GM18867 (cell line): ENCODE results near the gene MIX23.

ENCODE experiments used
- ATAC-seq: cut with Tn5 transposase; IDR thresholded peaks from one replicate; pipeline ENCODE4 v1.9.1; 2021; ENCODE audit warnings: mild to moderate bottlenecking, moderate library complexity; ENCODE audit not compliant: unreplicated experiment

MIX23 gene

DNA sequence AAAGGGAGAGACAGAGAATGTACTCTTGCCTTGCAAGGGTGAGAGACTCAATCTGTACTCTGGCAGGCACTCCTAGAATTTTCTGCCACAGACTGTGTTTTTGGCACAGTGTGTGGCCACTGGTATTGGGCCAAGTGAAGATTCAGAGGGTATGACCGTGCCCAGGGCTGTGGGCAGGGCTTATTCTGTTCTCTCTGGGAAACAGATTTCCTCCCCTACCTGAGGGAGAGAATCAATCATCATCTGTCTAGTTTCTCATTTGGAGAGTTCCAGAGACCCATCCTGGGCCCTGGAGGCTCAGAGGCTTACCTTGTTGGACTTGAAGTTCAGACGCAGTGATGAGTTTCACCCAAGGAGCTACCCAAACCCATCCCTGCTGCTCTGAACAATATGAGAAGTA is 29.8 kb downstream of the MIX23 start:
- ATAC-seq: no peak

DNA sequence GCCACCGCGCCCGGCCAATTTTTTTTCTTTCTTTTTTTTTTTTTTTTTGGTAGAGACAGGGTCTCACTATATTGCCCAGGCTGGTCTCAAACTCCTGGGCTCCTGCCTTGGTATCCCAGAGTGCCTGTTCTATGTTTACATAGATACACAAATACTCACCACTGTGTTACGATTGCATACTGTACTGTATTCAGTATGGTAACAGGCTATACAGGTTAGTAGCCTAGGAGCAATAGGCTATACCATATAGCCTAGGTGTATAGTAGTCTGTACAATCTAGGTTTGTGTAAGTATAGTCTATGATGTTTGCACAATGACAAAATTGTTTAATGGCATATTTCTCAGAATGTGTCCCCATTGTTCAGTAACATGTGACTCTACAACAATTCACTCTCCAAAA is 31.4 kb downstream of the MIX23 start:
- no peak for ATAC-seq

DNA sequence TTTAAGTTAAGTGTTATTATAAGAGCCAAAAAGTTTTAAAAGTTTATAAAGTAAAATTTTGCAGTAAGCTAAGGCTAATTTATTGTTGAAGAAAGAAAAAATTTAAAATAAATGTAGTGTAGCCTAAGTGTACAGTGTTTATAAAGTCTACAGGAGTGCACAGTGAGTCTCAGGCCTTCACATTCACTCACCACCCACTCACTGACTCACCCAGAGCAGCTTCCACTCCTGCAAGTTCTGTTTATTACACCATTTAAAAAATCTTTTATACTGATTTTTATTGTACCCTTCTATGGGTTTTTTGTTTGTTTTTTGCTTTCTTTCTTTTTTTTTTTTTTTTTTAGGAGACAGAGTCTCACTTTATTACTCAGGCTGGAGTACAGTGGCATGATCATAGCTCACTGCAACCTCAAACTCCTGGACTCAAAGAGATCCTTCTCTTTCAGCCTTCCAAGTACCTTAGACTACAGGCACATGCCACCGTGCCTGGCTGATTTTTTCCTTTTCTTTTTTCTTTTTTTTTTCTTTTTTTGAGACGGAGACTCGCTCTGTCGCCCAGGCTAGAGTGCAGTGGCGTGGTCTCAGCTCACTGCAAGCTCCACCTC is 32.1 kb downstream of the MIX23 start:
- ATAC-seq: no peak

DNA sequence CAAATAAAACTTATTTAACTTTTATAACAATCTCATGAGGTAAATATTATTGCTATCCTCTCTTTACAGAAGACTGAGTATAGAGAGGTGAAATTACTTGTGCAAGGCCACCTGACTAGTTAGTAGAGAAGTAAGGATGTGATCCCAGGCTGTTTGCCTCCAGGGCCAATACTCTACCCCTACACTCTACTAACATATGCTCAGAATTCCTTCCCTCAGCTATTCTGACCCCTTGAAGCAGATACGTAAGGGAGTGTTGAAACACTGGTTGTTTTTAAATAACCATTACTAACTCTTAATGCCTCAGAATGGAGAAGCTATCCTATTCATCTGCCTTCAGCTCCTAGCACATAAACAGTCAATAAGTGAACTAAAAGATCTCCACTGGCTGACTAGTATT is 33.9 kb downstream of the MIX23 start:
- no peak for ATAC-seq

DNA sequence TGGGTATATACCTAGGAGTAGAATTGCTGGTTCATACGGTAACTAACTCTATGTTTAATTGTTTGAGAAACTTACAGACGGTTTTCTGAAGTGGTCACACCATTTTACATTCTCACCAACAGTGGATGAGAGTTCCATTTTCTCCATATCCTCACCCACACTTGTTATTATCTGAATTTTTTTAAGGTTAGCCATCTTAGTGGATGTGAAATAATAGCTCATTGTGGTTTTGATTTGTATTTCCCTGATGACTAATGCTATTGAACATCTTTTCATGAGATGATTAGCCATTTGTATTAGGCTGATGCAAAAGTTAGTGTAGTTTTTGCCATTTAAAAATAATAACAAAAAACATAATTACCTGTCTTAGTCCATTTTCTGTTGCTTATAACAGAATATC is 39.4 kb downstream of the MIX23 start:
- ATAC-seq: no peak

DNA sequence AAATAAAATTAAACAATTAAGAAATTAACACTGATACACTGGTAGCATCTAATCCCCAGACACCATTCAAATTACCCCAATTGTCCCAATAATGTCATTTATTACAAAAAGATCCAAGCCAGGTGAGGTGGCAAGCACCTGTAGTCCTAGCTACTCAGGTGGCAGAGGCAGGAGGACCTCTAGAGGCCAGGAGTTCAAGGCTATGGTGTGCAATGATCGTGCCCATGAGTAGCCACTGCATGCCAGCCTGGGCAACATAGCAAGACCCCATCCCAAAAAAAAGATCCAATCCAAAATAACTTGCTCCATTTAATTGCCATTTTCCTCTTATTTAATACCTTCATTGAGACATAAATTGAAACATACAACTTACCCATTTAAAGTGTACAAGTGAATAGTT is 40.2 kb downstream of the MIX23 start:
- ATAC-seq: no peak

DNA sequence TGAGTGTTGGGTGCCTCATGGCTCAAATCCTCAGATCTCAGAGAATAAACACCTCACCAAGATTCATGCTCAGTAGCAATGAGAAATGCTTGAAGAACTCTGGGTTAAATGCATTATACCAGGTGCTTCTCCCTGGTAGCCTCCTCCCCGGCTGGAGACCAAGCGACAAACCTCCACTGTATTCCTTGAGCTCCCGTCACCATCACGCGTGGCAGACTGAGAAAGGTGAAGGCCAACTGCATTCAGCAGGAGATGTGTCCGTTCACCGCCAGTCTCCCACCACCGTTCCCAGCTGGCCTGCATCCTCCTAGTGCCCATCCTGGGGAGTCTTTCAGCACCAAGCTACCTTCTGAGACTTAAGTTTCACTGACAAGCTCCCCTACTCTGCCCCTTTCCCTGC is 50.5 kb downstream of the MIX23 start:
- ATAC-seq: no peak

DNA sequence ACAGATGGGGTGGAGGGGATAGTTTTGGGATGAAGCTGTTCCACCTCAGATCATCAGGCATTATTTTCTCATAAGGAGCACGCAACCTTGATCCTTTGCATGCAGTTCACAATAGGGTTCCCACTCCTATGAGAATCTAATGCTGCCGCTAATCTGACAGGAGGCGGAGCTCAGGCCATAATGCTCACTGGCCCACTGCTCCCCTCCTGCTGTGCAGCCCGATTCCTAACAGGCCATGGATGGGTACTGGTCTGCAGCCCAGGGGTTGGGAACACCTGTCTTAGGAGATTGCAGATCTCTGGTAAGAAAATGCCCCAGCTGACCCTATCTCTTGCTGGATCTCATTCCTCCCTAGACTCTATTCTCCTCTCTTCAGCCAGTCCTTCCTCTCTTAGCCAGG is 51.1 kb downstream of the MIX23 start:
- ATAC-seq: no peak

DNA sequence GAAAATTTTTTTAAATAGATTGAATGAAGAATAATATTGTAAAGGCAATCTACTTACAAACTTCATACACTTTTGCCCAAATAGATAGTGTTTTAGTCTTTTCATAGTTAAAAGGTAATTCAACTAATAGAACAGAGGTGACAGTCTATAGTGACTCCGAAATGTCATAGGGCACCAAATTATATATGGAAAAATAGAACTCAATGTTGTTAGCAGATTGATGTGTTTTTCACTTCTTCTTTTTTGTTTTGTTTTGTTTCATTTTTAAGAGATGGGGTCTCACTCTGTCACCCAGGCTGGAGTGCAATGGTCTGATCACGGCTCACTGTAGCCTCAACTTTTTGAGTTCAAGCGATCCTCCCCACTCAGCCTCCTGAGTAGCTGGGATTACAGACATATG is 57.3 kb downstream of the MIX23 start:
- no peak for ATAC-seq

DNA sequence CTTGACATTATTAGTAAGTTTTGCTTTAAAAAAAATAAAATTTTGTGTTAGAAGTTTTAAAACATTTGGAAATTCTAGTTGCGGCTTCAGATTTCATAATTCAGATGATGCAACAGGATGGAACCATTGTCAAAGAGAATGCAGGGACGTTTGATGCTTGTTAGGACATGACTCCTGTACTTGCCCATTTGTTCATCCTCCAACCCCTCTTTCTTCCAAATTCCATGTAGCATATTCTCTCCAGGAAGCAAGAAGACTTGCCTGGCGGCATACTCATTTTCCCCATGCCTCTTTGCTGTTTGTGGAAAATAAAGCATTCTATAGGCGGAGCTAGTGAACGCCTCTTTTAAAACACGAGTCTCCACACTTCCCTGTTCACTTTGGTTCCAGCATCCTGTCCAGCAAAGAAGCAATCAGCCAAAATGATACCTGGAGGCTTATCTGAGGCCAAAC is 58.1 kb downstream of the MIX23 start, which contains the start of gene CSTA:
Gene CSTA (plus strand): TSS at position 378 of the 453 bp plus-strand sequence. CDS start 45 bp downstream, at position 423.
- ATAC-seq: no peak

DNA sequence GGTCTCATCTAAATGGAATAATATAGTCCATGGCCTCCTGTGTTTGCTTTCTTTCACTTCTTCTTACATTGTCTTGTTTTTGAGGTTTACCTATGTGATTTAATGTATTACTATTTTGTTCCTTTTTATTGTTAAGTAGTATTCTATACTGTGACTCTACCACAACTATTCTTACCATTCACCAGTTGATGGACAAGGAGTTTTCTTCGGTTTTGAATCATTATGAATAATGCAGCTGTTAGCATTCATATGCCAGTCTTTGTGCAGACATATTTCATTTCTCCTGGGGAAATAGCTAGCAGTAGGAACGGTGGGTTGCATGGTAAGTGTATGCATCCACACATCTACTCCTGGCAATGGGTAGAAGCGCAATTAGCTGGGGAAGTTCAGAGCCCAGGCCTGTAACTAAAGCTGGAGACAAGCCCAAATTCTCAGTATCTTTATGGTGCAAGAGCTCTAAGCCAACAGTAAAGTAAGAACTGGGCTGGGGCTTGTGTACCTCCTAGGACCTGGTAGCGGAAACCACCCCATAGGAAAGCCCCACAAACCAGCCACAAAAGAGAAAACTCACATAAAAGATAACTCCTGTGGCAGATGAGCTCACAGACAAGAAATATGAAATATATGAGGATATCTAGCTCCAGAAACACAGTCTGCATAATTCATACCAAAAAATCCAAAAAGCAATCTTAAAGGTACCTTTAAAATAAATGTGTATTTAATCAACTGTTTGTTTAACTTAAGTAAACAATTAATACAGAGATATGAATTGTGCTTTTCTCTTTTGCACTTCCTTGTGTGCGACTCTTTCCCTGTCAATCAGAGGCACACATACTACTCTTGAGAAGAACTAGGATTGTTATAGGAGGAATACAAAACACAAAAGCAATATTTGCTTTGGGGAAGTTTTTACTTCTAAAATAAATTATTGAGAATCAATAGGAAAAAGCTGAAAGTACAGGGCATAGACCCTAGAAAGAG is 60.6 kb downstream of the MIX23 start:
- no peak for ATAC-seq

DNA sequence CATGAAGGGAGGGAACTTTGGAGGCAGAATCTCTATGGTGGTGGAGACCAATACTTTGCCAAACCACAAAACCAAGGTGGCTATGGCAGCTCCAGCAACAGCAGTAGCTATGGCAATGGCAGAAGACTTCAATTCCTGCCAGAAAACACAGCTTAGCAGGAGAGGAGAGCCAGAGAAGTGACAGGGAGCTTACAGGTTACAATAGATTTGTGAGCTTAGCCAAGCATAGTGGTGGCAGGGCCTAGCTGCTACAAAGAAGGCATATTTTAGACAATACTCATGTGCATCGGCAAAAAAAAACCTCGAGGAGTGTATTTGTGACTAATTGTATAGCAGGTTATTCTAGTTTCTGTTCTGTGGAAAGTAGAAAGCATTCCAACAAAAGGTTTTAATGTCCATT is 64.4 kb downstream of the MIX23 start:
- no peak for ATAC-seq

DNA sequence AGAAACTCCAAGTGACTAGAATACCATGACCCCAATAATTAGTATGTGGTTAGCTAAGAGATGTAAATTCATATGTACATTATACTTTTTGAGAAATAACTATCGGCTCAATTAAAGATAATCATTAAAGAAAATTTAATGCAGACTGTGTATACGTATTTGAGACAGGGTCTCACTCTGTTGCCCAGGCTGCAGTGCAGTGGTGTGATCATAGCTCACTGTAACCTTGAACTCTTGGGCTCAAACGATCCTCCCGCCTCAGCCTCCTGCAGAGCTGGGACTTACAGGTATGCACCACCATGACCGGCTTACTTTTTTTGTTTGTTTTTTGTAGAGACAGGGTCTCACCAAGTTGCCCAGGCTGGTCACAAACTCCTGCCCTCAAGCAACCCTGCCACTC is 66.7 kb downstream of the MIX23 start:
- no peak for ATAC-seq

DNA sequence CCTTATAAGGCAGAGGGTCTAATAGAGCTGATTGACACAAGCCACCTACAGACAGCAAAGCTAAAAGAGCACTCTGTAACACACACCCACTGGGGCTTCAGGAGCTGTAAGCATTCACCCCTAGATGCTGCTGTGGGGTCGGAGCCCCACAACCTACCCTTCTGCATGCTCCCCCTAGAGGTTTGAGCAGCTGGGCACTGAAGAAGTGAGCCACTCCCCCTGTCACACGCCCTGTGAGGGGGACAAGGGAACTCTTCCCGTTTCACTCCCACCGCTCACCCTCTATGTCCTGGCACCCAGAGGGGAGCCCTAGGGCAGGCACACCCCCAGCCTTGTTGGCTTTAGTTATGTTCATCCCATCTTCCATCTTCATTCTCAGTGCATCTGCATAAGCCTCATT is 67.4 kb downstream of the MIX23 start:
- no peak for ATAC-seq

DNA sequence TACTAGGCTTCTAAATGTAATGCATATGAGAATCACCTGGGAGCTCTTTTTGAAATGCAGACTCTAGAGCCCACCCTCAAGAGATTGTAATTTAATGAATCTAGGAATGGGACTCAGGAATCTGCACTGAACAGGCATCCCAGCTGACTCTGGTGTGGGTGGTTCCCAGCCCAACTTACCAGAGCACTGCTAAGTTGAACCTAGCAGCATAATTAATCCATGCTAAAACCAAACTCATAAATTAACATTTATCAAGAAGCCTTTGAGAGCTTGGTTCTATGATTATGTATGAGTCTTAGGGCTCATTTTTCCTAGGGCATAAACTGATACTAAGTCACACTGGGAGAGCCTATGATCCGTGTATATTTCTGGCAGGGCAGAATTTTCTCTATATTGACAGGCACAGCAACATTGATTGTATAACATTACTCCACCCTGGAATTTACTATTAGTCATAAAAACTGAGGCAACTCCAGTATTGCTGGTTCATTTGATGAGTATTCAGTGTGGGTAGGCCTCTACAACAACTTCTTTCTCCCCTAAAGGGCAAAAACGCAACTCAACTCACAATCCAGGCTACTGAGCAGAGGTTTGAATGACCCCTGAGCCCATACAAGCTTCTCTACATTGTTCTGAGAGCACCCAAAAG is 68.7 kb downstream of the MIX23 start:
- no peak for ATAC-seq

DNA sequence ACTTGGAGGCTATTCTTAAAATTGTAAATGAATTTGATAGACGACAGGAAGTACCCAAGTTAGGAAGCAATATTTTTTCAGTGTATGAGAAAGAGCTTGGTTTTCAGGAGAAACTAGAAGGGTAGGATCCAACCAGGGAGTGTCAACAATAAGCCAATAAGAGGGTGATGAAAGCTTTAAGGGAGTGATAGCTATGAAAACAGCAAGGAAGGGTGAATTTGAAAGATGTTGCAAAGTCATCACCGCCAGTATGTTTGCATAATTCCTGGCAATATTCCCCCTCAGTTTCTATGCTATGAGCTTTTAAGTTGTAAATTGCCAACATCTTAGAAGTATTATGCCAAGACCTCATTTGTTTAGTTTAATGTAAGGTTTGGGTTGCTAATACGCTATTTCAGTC is 69.8 kb downstream of the MIX23 start:
- no peak for ATAC-seq

DNA sequence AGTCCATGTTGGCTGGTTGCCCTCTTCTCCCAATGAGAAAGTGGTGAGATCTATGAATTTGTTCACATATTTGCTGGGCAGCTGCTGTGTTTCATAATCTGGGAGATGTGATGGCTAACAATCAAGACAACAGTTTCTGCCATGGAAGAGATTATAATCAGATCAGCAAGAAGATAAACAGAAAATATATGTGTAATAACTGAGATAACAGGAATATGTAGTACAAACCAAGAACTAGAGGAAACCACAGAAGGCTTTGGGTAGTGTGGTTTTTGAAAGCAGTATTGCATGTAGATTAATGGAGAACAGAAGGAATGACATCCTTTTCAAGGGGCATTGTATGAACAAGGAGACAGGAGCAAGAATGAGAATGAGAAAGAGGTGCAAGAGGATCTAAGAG is 70.2 kb downstream of the MIX23 start:
- ATAC-seq: no peak

DNA sequence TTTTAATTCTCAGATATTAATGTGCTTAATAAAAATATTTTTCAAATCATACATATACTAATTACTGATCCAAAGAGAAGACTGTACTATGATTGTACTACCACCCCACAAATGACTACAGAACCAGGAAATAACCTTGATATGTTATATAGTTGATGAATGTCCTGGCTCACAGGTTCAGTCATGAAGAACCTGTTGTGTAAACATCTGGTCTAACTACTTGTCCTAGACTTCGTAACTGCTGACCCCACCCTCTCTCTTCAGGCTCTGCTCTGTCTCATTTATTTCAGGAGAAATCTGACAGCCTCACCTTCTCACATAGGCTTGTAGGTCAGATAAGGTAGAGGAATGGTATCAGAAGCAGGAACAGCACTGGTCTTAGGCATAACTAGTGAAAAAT is 72.7 kb downstream of the MIX23 start:
- ATAC-seq: no peak
